K562 (cell line): ENCODE data around the gene CDKL4. TPM values are rescaled to one million over a fixed set of nuclear protein-coding genes. Genes with fewer than 3 reads are reported as not detected.

Experiments
- ATAC-seq: fragments of 200-7000 bp; cut with Tn5 transposase; 3 replicates; pipeline ENCODE4 v1.9.1; 2020; ENCODE audit warnings: moderate library complexity
- BruUV-seq: library from RNA; stranded (reverse); fragments of 400-500 nt; replicated peaks from 2 replicates; lab custom pipeline; 2021; lab: Mats Ljungman, UMichigan
- CTCF ChIA-PET: fragments of 300-600 bp; formaldehyde crosslinking; extraction: SDS; loops from one replicate; lab custom pipeline; 2021; ENCODE audit warnings: low intra/inter-chr PET ratio; lab: Yijun Ruan, JAX
- POLR2A ChIA-PET: fragments of 300-600, 350-650 bp; sonication (Branson Sonifier 250); formaldehyde crosslinking; extraction: SDS; loops from one replicate; lab custom pipeline; 2021; ENCODE audit warnings: antibody characterized with exemption, inconsistent platforms; lab: Yijun Ruan, JAX
- DNase-seq, 4 experiments: peaks; one replicate each; pipeline versions ENCODE4 v3.0.0 to v3.0.0-alpha.2; 2011 to 2018; ENCODE audit warnings: low spot score in 3 of 4, mixed read lengths in 3 of 4; ENCODE audit errors: extremely low read depth in 1 of 4
- FAIRE-seq: peaks from 2 replicates; lab custom pipeline; 2011; peaks lifted over from hg19 to GRCh38; lab: Jason Lieb, UNC
- H2AFZ ChIP-seq: 2 replicates; pipeline ENCODE4 v1.6.0; 2011; ENCODE audit warnings: low read depth, low read length, control low read depth, inconsistent platforms
- H3K27ac ChIP-seq: fragments of 200-600 bp; 3 replicates; pipeline ENCODE4 v1.8.0; 2011; ENCODE audit warnings: low read depth, mild to moderate bottlenecking, control low read depth, inconsistent platforms, low read length, moderate library complexity, mixed read lengths; ENCODE audit errors: extremely low read depth
- H3K27me3 ChIP-seq, 2 experiments: fragments of 300-600 bp in 1 of 2; 2 replicates in 1 of 2; 3 replicates in 1 of 2; pipeline versions ENCODE4 v1.6.0 to v1.8.0; 2011; ENCODE audit warnings: inconsistent platforms in 2 of 2, low read length in 2 of 2, mild to moderate bottlenecking in 1 of 2, mixed read lengths in 1 of 2, moderate library complexity in 1 of 2; ENCODE audit not compliant: control insufficient read depth in 2 of 2, insufficient read depth in 2 of 2
- H3K36me3 ChIP-seq: fragments of 300-600 bp; 3 replicates; pipeline ENCODE4 v1.8.0; 2011; ENCODE audit warnings: mild to moderate bottlenecking, low read length, inconsistent platforms; ENCODE audit not compliant: control insufficient read depth, insufficient read depth
- H3K4me1 ChIP-seq, 2 experiments: fragments of 200-600 bp in 1 of 2; replicated peaks in 1 of 2; 2 replicates in 1 of 2; 3 replicates in 1 of 2; pipeline versions ENCODE4 v1.5.1 to v1.8.0; 2011; ENCODE audit warnings: inconsistent platforms in 2 of 2, low read length in 2 of 2, mild to moderate bottlenecking in 1 of 2, mixed read lengths in 1 of 2, moderate library complexity in 1 of 2; ENCODE audit not compliant: control insufficient read depth in 2 of 2, insufficient read depth in 2 of 2
- H3K4me2 ChIP-seq: 2 replicates; pipeline ENCODE4 v1.6.1; 2011; ENCODE audit warnings: low read length, control low read depth, inconsistent platforms, mixed read lengths; ENCODE audit not compliant: insufficient read depth
- H3K4me3 ChIP-seq: fragments of 200-600 bp; sonication (generic), shearing (Covaris generic); 2 replicates; pipeline ENCODE4 v1.5.1; 2016; ENCODE audit warnings: control low read depth, inconsistent platforms
- H3K79me2 ChIP-seq: fragments of 200-600 bp; 3 replicates; pipeline ENCODE4 v1.8.0; 2011; ENCODE audit warnings: low read length, inconsistent platforms; ENCODE audit not compliant: control insufficient read depth, insufficient read depth
- H3K9ac ChIP-seq, 2 experiments: 2 replicates each; pipeline versions ENCODE4 v1.6.0 to v1.6.1; 2011; ENCODE audit warnings: low read depth in 2 of 2, low read length in 2 of 2, control low read depth in 1 of 2, inconsistent platforms in 1 of 2, mild to moderate bottlenecking in 1 of 2, mixed read lengths in 1 of 2; ENCODE audit not compliant: insufficient read depth in 1 of 2
- H3K9me1 ChIP-seq: one replicate; pipeline ENCODE4 v1.6.0; 2011; ENCODE audit warnings: inconsistent platforms, mild to moderate bottlenecking, low read length, moderate library complexity; ENCODE audit not compliant: control insufficient read depth, insufficient read depth
- H3K9me3 ChIP-seq: replicated peaks from 2 replicates; pipeline ENCODE4 v1.5.1; 2011; ENCODE audit warnings: low read depth, low read length, inconsistent platforms; ENCODE audit not compliant: control insufficient read depth, insufficient read depth
- H4K20me1 ChIP-seq: replicated peaks from 2 replicates; pipeline ENCODE4 v1.6.1; 2011; ENCODE audit warnings: low read length, inconsistent platforms, mixed read lengths; ENCODE audit not compliant: control insufficient read depth, insufficient read depth
- E2F8 ChIP-seq: fragments of 450-650 bp; IDR thresholded peaks from 2 replicates; pipeline ENCODE4 v1.7.1; 2018; ENCODE audit warnings: mild to moderate bottlenecking, low read depth; ENCODE audit not compliant: partially characterized antibody
- L3MBTL2 ChIP-seq: fragments of 450-650 bp; IDR thresholded peaks from 2 replicates; pipeline ENCODE4 v1.6.1; 2016; ENCODE audit warnings: mild to moderate bottlenecking, moderate library complexity
- MLX ChIP-seq, 2 experiments: fragments of 450-650 bp in 1 of 2; sonication (generic) in 1 of 2; formaldehyde crosslinking; conservative IDR thresholded peaks; 2 replicates each; pipeline versions ENCODE4 v1.4.0 to v1.8.1; 2020 to 2022; ENCODE audit warnings: mild to moderate bottlenecking in 1 of 2, missing genetic modification reagents in 1 of 2
- WGBS: fragments of 100-300 bp; shearing (Covaris generic); methylation state at CpG from one replicate; pipeline ENCODE4 v1.1.6; 2016; ENCODE audit warnings: low coverage, mixed read lengths; ENCODE audit not compliant: insufficient coverage; ENCODE audit errors: missing lambda C conversion rate; 5-methylcytosine and 5-hydroxymethylcytosine counted together
- in situ Hi-C: fragments of 300-500 bp; cut with MboI; formaldehyde crosslinking; loops from 4 replicates; pipeline ENCODE4 v1.15.0; 2018; ENCODE audit warnings: inconsistent platforms, mixed read lengths
- intact Hi-C: fragments of 100-400 bp; cut with micrococcal nuclease; formaldehyde crosslinking; loops from 2 replicates; pipeline ENCODE4 v1.14.2; 2022
- polyA plus RNA-seq, 8 experiments: library from polyadenylated mRNA; depleted of rRNA in 4 of 8; stranded (reverse) in 5 of 8; unstranded in 3 of 8; fragments of >200 nt; fragmentation: Nextera tagmentation in 2 of 8; fragmentation: Illumina TruSeq in 1 of 8; extraction: Ambion mirVana in 2 of 8; extraction: Trizol in 1 of 8; gene quantifications; 2 replicates each; pipeline versions ENCODE4 v1.2.1 to v1.2.3, GENCODE V29; 2011 to 2014; ENCODE audit warnings: inconsistent platforms in 1 of 8, missing spikeins in 1 of 8
- total RNA-seq, 7 experiments: library from RNA; depleted of rRNA in 6 of 7; stranded (reverse); fragments of >200 nt in 6 of 7; fragmentation: Illumina TruSeq in 2 of 7; extraction: Trizol in 2 of 7; gene quantifications; 2 replicates each; pipeline versions ENCODE4 v1.2.1 to v1.2.3, GENCODE V29; 2011 to 2021; ENCODE audit warnings: low replicate concordance in 1 of 7

Gene CDKL4
- total and polyA plus RNA-seq, 9 of the 15 experiments (the other 6 are each of a cell fraction or from before 2014, with no cell fraction given): not detected

GRCh38 chr2:39290433-39290832, 46.7 kb upstream of the CDKL4 start:
- Histone ChIP-seq H3K9me3 (no peaks in the 10 kb centered on the region), H3K4me1 (no peaks in the 10 kb centered on the region), H3K9ac (no peak overlapping the region), H2AFZ (no peak overlapping the region), H3K27ac (no peak overlapping the region), H3K27me3 (no peaks in the 10 kb centered on the region), H3K4me3 (no peak overlapping the region), H3K36me3 (peaks cover 51% of the 10 kb centered on the region; the same call in 2 of the 3 replicates), H4K20me1 (no peaks in the 10 kb centered on the region), H3K9me1 (no peaks in the 10 kb centered on the region), H3K79me2 (no peaks in the 10 kb centered on the region), H3K4me2 (no peak overlapping the region)
- 97% methylated on average over 6 of the region's 6 CpGs for WGBS
- intact Hi-C loops (no loop called here), in situ Hi-C loops (no loop called here)
- ATAC-seq (no peak), DNase-seq (no peak), FAIRE-seq (no peak)
- POLR2A ChIA-PET: no interaction called here
- CTCF ChIA-PET: no interaction called here
- TF ChIP-seq MLX (CRISPR knock-in tag; conservative IDR thresholded peaks at IDR 0.05): no peak
- BruUV-seq: no TSS peak

- no peak overlapping the region for H3K4me2 ChIP-seq
- H4K20me1 ChIP-seq: no peaks in the 10 kb centered on the region
- no peak overlapping the region for H2AFZ ChIP-seq
- no peaks in the 10 kb centered on the region for H3K27me3 ChIP-seq
- H3K79me2 ChIP-seq: no peaks in the 10 kb centered on the region
- no peak for FAIRE-seq
- no peaks in the 10 kb centered on the region for H3K9me3 ChIP-seq
- POLR2A ChIA-PET: no interaction called here
- CTCF ChIA-PET: no interaction called here
- ATAC-seq: no peak
- DNase-seq: no peak
- no peaks in the 10 kb centered on the region for H3K4me1 ChIP-seq
- no peak overlapping the region for H3K4me3 ChIP-seq
- no TSS peak for BruUV-seq
- H3K9ac ChIP-seq: no peak overlapping the region
- TF ChIP-seq L3MBTL2 (no peak), E2F8 (no peak)
- intact Hi-C loops: no loop called here
- in situ Hi-C loops: no loop called here
- peaks cover 57% of the 10 kb centered on the region; the same call in 2 of the 3 replicates for H3K36me3 ChIP-seq
- no peak overlapping the region for H3K27ac ChIP-seq
- no peaks in the 10 kb centered on the region for H3K9me1 ChIP-seq
These were observed 45.8 kb upstream of the CDKL4 start for GRCh38 chr2:39289609-39290008.
